ACC112 (cell line): Measurements from ENCODE around the gene LACRT.
"Not testable (repeated sequence)": the region's sequence is repeated elsewhere in the genome, so short reads cannot be mapped to it uniquely, and the experiment has no call there.

Experiments
- H2AFZ ChIP-seq: fragments of 200-600 bp; sonication (generic); one replicate; pipeline ENCODE4 v1.6.0; 2017; ENCODE audit warnings: antibody characterized with exemption, low read length; ENCODE audit not compliant: unreplicated experiment
- H3K27ac ChIP-seq: fragments of 200-600 bp; sonication (generic); 2 replicates; pipeline ENCODE4 v1.5.1; 2014; ENCODE audit warnings: low read depth, mild to moderate bottlenecking, antibody characterized with exemption, low read length, moderate library complexity
- H3K27me3 ChIP-seq: fragments of 200-600 bp; sonication (generic); 2 replicates; pipeline ENCODE4 v1.6.1; 2014; ENCODE audit warnings: mild to moderate bottlenecking, antibody characterized with exemption, low read length, moderate library complexity, mixed read lengths; ENCODE audit not compliant: insufficient read depth
- H3K36me3 ChIP-seq: fragments of 200-600 bp; sonication (generic); 2 replicates; pipeline ENCODE4 v1.6.1; 2016; ENCODE audit warnings: mild to moderate bottlenecking, antibody characterized with exemption, low read length, moderate library complexity, mixed read lengths; ENCODE audit not compliant: insufficient read depth
- H3K4me1 ChIP-seq: fragments of 200-600 bp; sonication (generic); one replicate; pipeline ENCODE4 v1.6.1; 2016; ENCODE audit warnings: low read length, mixed read lengths; ENCODE audit not compliant: insufficient read depth, unreplicated experiment, control insufficient read depth
- H3K4me3 ChIP-seq: fragments of 200-600 bp; sonication (generic); 2 replicates; pipeline ENCODE4 v1.5.1; 2014; ENCODE audit warnings: mild to moderate bottlenecking, low read depth, low read length
- H3K79me2 ChIP-seq: fragments of 200-600 bp; sonication (generic); one replicate; pipeline ENCODE4 v1.6.0; 2016; ENCODE audit warnings: low read length; ENCODE audit not compliant: control insufficient read depth, unreplicated experiment, insufficient read depth

Gene LACRT

GRCh38 chr12:54634795-54635194, at the start of gene LACRT:
Gene LACRT, minus strand, starts transcription at chr12:54634895. Its CDS starts 54 bp downstream, at chr12:54634841.
- Histone ChIP-seq H3K27me3 (peaks cover 65% of the 10 kb centered on the region), H3K36me3 (no peaks in the 10 kb centered on the region)

GRCh38 chr12:54683398-54683797, 48.7 kb upstream of the LACRT start:
- Histone ChIP-seq H3K4me1 (no peaks in the 10 kb centered on the region), H3K79me2 (no peaks in the 10 kb centered on the region), H2AFZ (no peak overlapping the region), H3K36me3 (no peaks in the 10 kb centered on the region), H3K27ac (no peak overlapping the region), H3K4me3 (no peak overlapping the region), H3K27me3 (peaks cover 91% of the 10 kb centered on the region)

More at GRCh38 chr12:54634795-54635194, at the start of gene LACRT:
- no peak within 1 kb of the TSS for H3K27ac ChIP-seq
- H3K4me3 ChIP-seq = no peak within 1 kb of the TSS
- no peaks in the 10 kb centered on the region for H3K79me2 ChIP-seq
- H3K4me1 ChIP-seq = no peaks in the 10 kb centered on the region
- H2AFZ ChIP-seq = no peak within 1 kb of the TSS

- Histone ChIP-seq H3K27me3 (peaks cover 91% of the 10 kb centered on the region), H3K36me3 (no peaks in the 10 kb centered on the region), H3K27ac (no peak overlapping the region), H3K79me2 (no peaks in the 10 kb centered on the region), H3K4me3 (no peak overlapping the region), H2AFZ (no peak overlapping the region), H3K4me1 (no peaks in the 10 kb centered on the region)
Observed at GRCh38 chr12:54682674-54683073, 48.0 kb upstream of the LACRT start.

- no peak overlapping the region for H2AFZ ChIP-seq
Observed at GRCh38 chr12:54680374-54680773, 45.7 kb upstream of the LACRT start.

GRCh38 chr12:54678131-54678530, 43.4 kb upstream of the LACRT start:
- no peaks in the 10 kb centered on the region for H3K4me1 ChIP-seq
- H3K4me3 ChIP-seq = no peak overlapping the region
- H3K79me2 ChIP-seq = no peaks in the 10 kb centered on the region
- H3K36me3 ChIP-seq = no peaks in the 10 kb centered on the region
- H3K27ac ChIP-seq = no peak overlapping the region
- no peak overlapping the region for H2AFZ ChIP-seq
- H3K27me3 ChIP-seq = peaks cover 73% of the 10 kb centered on the region

More at GRCh38 chr12:54680374-54680773, 45.7 kb upstream of the LACRT start:
- Histone ChIP-seq H3K4me1 (no peaks in the 10 kb centered on the region), H3K27me3 (peaks cover 90% of the 10 kb centered on the region), H3K4me3 (no peak overlapping the region), H3K36me3 (no peaks in the 10 kb centered on the region), H3K79me2 (no peaks in the 10 kb centered on the region), H3K27ac (no peak overlapping the region)

- H3K4me3 ChIP-seq = no peak overlapping the region
Observed at GRCh38 chr12:54667945-54668344, 33.2 kb upstream of the LACRT start.

GRCh38 chr12:54666008-54666407, 31.3 kb upstream of the LACRT start:
- no peak overlapping the region for H3K27ac ChIP-seq
- no peaks in the 10 kb centered on the region for H3K79me2 ChIP-seq
- H3K36me3 ChIP-seq = no peaks in the 10 kb centered on the region
- H2AFZ ChIP-seq = no peak overlapping the region
- no peaks in the 10 kb centered on the region for H3K4me1 ChIP-seq
- no peak overlapping the region for H3K4me3 ChIP-seq
- peaks cover 58% of the 10 kb centered on the region for H3K27me3 ChIP-seq

More at GRCh38 chr12:54667945-54668344, 33.2 kb upstream of the LACRT start:
- Histone ChIP-seq H3K27ac (no peak overlapping the region), H3K79me2 (no peaks in the 10 kb centered on the region), H3K4me1 (no peaks in the 10 kb centered on the region), H2AFZ (no peak overlapping the region), H3K36me3 (no peaks in the 10 kb centered on the region), H3K27me3 (peaks cover 69% of the 10 kb centered on the region)

- H3K27me3 ChIP-seq = peaks cover 51% of the 10 kb centered on the region
- not testable (repeated sequence) for H3K27ac ChIP-seq, H3K36me3 ChIP-seq, H3K4me3 ChIP-seq, H3K4me1 ChIP-seq, H2AFZ ChIP-seq, H3K79me2 ChIP-seq
Observed at GRCh38 chr12:54665022-54665635, 30.4 kb upstream of the LACRT start.

- Histone ChIP-seq H3K79me2 (no peaks in the 10 kb centered on the region), H3K4me3 (no peak overlapping the region), H3K36me3 (no peaks in the 10 kb centered on the region), H3K27ac (no peak overlapping the region), H3K27me3 (peaks cover 52% of the 10 kb centered on the region), H3K4me1 (no peaks in the 10 kb centered on the region), H2AFZ (no peak overlapping the region)
Observed at GRCh38 chr12:54663603-54664002, 28.9 kb upstream of the LACRT start.

- no peaks in the 10 kb centered on the region for H3K4me1 ChIP-seq
- no peaks in the 10 kb centered on the region for H3K36me3 ChIP-seq
- H3K79me2 ChIP-seq = no peaks in the 10 kb centered on the region
- no peak overlapping the region for H3K4me3 ChIP-seq
- H2AFZ ChIP-seq = no peak overlapping the region
- no peak overlapping the region for H3K27ac ChIP-seq
- H3K27me3 ChIP-seq = peaks cover 57% of the 10 kb centered on the region
Observed at GRCh38 chr12:54662026-54662425, 27.3 kb upstream of the LACRT start.

- no peak overlapping the region for H3K27ac ChIP-seq
- no peaks in the 10 kb centered on the region for H3K4me1 ChIP-seq
- H2AFZ ChIP-seq = no peak overlapping the region
- no peaks in the 10 kb centered on the region for H3K79me2 ChIP-seq
- no peak overlapping the region for H3K4me3 ChIP-seq
- H3K36me3 ChIP-seq = no peaks in the 10 kb centered on the region
- peaks cover 57% of the 10 kb centered on the region for H3K27me3 ChIP-seq
Observed at GRCh38 chr12:54661048-54661447, 26.4 kb upstream of the LACRT start.
